ENCODE measurements around the gene MYRIP.
"Not testable (repeated sequence)": the region's sequence is repeated elsewhere in the genome, so short reads cannot be mapped to it uniquely, and the experiment has no call there.

Gene MYRIP

DNA sequence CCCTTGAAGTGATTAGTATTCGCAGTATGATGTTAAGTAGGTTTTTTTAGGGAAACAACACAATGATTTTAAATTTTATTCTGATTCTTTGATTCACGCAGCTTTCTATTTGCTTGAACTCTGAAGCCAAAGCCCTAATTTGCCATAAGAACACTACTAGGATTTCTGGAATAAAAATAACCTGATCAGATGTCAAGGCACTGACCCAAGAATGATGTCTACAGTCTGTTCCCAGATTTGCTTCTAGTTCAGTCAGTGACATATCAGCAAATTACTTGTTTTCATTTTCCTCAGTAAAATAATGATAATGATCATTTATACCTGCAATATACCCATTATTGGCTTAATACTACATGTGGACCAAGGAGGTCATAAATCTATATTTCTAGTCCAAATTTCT, 320.6 kb downstream of the MYRIP start:
- DNase-seq (ENCODE audit: low read depth): no peak

- DNase-seq (ENCODE audit: low read depth): no peak
These were observed 321.3 kb downstream of the MYRIP start for GRCh38 chr3:40130721-40131120.

DNA sequence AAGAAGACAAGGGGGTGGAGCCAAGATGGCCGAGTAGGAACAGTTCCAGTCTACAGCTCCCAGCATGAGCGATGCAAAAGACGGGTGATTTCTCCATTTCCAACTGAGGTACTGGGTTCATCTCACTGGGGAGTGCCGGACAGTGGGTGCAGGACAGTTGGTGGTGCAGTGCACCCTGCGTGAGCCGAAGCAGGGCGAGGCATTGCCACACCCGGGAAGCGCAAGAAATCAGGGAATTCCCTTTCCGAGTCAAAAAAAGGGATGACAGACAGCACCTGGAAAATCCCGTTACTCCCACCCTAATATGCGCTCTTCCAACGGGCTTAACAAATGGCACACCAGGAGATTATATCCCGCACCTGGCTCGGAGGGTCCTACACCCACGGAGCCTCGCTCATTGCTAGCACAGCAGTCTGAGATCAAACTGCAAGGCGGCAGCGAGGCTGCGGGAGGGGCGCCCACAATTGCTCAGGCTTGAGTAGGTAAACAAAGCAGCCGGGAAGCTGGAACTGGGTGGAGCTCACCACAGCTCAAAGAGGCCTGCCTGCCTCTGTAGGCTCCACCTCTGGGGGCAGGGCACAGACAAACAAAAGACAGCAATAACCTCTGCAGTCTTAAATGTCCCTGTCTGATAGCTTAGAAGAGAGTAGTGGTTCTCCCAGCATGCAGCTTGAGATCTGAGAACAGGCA, 324.6 kb downstream of the MYRIP start:
- not testable (repeated sequence) for DNase-seq (ENCODE audit: low read depth)

DNA sequence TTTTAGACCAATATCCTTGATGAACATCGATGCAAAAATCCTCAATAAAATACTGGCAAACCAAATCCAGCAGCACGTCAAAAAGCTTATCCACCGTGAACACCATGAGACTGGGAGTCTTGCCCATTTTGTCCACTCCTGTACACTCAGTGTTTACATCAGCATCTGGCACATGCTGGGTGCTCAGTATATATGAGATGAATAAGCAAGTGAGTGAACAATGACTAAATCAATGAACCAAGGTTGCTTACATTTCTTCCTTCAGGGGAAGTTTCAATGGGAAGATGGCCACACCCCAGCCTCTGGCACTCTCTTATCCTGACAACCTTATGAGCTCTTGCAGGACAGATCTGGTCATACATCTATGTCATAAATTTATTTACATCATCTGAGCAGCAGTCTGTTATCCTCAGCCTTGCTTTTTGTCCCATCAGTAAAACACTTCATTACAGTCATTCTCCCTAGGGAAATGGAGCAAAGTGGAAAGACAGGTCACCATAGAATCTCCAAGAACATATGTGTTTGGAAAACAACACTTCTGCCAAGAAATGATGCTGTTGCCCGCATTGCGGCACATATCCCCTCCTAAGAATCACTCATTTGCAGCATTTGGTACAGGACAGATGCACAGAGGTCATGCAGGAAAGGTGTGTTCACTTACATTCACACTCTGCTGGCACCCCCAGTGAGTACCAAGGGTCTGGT, 328.3 kb downstream of the MYRIP start:
- DNase-seq (ENCODE audit: low read depth): peak; percentile 20

GRCh38 chr3:40143283-40144090, 334.1 kb downstream of the MYRIP start:
- no peak for DNase-seq (ENCODE audit: low read depth)

DNA sequence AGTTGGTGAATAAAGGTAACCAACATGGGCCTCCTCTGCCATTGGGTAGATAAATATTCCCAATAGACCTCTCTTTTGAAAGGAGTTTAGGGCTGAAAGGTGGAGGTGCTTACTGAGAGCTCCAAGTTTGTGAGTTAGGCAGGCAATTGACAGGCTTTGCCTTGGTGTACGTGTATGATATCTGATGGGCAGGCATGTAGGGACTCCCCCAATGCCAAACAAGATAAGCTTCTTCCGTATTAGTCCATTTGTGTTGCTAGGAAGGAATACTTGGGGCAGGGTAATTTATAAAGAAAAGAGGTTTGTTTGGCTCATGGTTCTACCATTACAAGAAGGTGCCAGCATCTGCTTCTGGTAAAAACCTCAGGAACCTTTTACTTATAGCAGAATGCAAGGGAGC, 339.4 kb downstream of the MYRIP start:
- DNase-seq (ENCODE audit: low read depth): no peak

DNA sequence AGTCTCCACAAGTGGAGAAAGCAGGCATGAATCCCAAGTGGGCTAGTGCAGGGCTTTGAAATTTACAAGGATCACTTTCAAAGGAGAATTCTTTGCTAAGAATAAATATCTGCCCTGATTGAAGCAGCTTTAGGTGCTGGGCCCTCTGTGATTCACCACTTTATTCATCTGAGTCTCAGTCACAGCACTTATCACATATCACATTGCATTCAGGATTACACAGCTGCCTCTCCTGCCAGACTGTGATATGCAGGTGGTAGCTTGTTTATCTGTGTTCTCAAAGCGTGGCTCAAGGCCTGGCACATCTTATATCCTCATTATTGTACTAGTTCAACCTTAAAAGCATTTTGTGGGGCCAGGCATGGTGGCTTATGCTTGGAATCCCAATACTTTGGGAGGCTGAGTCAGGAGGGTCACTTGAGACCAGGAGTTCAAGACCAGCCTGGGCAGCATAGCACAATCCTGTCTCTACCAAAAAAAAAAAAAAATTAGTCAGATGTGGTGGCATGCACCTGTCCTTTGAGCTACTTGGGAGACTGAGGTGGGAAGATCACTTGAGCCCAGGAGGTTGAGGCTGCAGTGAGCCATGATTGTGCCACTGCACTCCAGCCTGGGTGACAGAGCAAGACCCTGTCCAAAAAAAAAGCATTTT, 343.2 kb downstream of the MYRIP start:
- no peak for DNase-seq (ENCODE audit: low read depth)

DNA sequence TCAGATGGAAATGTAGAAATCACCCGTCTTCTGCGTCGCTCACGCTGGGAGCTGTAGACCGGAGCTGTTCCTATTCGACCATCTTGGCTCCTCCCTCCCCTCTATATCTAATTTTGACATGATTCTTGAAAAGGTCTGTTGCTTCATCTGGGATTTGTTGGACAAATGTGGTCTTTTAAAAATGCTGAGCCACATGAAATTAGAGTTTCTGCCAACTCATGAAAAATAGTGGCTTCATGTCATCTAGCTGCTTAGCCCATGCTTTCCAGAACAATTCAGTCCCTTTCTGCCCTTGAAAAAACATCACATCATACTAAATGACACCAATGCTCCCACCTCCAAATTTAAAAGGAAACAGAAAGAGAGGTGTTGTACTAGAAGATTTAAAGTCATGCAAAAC, 351.5 kb downstream of the MYRIP start:
- DNase-seq (ENCODE audit: low read depth): no peak

DNA sequence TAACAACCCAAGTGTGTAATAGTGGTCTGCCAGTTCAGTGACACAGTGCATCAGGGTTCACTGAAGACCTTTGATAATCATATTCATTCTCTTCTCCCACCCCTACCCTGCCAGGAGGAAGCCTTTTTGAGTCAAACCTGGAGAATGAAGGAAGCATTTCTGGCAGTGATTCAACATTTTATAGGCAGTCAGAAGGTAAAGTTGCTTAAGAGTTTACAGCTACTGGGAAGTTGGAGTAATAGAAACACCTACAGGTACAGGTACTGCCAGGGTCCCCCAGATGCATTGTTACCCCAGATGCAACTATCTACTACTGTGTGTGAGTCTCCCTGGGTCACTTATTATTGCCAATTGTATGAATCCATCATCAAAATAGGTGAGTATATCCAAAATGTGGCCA, 353.2 kb downstream of the MYRIP start:
- DNase-seq (ENCODE audit: low read depth): no peak

DNA sequence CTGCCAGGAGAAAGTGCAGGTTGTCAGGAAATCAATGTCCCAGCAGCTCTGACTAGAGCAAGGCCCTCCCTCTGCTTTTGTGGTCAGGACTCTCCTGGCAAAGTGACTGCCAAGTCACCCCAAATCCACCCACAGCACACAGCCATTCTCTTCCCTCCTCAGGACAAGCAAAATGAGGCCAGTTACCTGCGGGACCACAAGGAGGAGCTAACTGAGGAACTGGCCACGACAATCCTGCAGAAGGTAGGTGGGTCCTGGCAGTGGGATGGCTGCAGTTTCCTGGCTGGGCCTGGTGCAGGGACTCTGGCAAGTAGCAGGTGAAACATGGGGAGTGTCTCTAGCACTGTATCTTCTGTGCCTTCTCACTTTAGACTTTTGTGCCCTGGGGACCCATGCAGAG, 357.6 kb downstream of the MYRIP start:
- no peak for DNase-seq (ENCODE audit: low read depth)

DNA sequence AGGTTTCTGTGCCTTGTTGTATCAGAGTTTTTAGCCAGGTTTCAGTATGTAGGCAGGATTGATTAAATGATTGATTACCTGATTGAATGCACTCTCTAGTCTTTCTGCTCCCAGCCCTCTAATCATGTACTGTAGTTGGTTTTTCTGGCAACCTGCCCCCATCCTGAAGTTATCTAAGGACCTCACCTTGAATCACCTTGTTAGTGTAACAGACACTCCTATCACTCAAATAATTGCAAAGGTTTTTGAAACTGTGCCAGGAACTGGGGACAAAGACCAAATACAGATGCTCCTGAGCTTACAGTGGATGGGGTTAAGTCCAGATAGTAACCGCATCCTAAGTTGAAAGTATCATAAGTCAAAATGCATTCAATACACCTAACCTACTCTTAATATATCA, 358.5 kb downstream of the MYRIP start:
- DNase-seq (ENCODE audit: low read depth): no peak

- no peak for DNase-seq (ENCODE audit: low read depth)
These were observed 360.6 kb downstream of the MYRIP start for GRCh38 chr3:40169983-40170382.

- DNase-seq (ENCODE audit: low read depth): no peak
These were observed 361.0 kb downstream of the MYRIP start for GRCh38 chr3:40170395-40170794.

DNA sequence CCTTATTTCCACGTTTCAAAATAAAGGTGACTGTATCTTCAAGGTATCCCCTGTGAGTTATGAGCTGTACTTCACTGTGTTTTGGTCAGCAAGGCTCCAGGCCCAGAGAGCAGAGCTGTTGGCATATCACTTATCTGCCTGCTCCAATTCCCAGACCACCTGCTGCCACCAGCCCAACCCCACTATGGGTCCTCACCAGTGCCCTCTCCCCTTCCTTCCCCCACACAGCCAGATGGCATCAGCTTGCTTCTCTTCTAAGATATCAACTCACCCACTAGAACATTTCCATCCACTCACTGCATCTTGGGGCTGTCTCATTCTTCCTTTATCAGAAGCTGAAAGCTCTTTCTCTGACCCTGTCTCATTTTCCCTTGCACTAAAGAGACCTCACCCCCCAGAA, 363.2 kb downstream of the MYRIP start:
- no peak for DNase-seq (ENCODE audit: low read depth)

DNA sequence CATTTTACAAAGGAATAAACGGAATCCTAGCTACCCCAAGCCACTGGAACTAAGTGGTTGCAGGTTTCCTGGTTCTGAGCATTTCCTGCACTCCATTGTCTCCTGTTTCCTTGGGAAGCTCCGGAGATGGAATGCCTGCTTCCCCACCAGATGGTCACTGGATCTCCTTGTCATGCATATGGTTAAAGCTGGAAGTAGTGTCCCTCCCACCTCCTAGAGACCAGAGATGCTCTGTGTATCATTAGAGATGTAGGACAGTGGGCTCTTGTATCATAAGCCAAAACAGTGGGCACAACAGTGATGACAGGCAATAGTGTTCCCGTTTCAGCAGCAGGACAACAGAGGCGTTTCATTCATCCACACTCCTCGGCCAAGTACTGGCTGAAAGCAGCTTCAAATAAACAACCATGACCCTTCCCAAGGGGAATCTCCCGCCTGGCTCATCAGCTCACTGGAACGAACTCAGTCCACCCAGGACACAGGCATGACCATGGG, 363.9 kb downstream of the MYRIP start:
- DNase-seq (ENCODE audit: low read depth): no peak

DNA sequence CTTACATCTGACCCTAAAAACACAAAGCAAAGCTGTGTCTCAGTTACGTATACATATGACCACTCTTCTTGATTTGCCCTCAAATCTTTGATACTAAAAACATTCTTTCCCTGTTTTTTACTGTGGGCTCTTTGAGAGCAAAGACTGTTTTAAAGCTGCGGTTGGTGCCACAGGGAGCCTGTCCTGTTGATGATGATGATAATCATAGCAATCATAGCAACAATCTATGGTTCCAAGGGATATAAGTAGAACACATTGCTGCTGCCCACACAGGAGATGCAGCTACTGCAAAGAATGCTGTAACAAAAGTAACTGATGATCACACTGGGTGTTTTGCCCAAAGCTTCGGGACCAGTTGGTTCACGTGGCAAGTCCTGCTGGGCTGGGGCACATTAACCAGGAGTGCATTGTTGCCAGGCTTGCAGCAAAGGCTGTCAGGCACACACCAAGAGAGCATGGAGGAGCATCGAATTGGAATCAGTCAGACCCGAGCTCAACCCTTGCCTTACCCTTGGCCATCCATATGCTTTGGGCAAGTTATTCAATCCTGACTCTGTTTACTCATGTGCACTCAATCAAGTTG, 368.7 kb downstream of the MYRIP start:
- DNase-seq (ENCODE audit: low read depth): no peak

- peak; percentile 40 for DNase-seq (ENCODE audit: low read depth)
These were observed 369.6 kb downstream of the MYRIP start for GRCh38 chr3:40179016-40179415.

DNA sequence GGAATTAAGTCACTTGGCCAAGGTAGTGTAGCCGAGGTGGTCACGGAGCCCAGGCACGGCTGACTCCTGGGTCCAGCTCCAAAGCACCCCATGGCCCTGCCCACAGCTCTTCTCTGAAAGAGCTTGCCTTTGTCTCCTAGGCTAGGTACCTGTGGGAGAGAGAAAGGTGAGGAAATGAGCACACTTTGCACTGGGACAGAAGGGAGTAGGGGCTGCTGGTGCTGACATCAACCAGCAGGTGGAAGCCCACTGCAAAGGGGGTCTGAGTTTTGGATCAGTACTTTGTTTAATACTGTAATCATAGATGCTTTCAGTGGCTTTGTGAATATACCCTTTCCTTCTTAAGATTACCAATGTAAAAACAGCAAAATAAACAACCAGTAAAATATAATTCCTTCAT, 371.8 kb downstream of the MYRIP start:
- no peak for DNase-seq (ENCODE audit: low read depth)

GRCh38 chr3:40185029-40185695, 375.8 kb downstream of the MYRIP start:
- no peak for DNase-seq (ENCODE audit: low read depth)

DNA sequence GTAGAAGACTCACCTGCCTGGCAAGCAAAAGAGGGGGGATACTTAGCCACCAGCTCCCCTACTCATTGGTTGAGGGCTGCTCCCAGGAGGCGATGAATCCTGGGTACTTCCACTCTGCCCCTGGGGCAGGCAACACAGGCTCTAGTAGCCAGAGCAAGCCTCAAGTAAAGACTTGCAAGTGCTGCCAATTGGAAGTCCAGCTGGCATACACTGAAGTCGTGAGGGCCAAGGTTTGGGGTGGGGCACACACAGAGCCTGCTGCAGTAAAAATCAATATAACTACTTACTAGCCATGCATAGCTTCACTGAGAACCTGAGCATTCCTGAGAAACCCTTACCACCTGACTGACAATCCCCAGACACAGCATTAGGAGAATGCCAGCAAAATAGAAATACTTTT, 377.1 kb downstream of the MYRIP start:
- no peak for DNase-seq (ENCODE audit: low read depth)

DNA sequence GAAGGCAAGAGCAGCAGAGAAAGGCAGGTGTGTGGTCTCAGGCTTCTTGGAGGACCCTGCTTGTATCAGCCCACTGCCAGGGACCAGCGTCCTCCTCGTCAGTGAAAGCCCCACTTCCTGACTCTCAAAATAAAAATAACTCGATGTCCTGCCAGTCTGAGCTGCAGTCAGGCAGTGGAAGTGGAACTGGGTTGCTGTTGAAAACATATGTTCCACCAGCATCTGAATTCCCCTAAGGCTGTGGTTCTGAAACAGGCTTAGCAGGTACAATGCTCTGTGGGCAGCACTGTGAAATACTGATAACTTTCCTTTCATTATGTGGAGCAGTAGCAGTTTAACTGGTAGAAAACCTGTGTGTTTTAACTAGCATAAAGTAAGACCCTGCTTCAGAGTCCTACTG, 378.5 kb downstream of the MYRIP start:
- no peak for DNase-seq (ENCODE audit: low read depth)

Data from HS-27A (cell line).